ENCODE data around the gene ZC3H13.

Gene ZC3H13

DNA sequence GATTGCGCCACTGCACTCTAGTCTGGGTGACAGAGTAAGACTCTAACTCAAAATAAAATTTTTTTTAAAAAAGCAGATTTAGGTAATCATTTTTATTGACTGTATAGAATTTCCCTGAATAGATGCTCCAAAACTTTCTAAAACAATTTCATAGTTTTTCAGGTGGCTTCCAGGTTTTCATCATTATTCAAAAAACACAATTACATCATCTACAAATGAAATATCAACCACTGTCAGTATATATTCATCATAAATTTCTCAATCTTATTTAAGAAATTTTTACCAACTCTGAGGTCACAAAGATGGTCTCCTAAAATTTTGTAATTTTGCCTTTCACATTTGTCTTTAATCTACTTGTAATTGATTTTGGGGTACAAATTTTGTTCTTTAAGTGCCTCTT, 48.1 kb downstream of the ZC3H13 start:
- CTCF ChIA-PET, result no interaction called here
- TF ChIP-seq ZNF843 (tag by site-specific recombination; IDR thresholded peaks at IDR 0.05), result no peak
- TF ChIP-seq ZNF239 (tag by site-specific recombination; IDR thresholded peaks at IDR 0.05), result no peak
- no peak for TF ChIP-seq ZNF837 (tag by site-specific recombination; IDR thresholded peaks at IDR 0.05)
- Histone ChIP-seq H3K4me3 (ENCODE audit: low read depth, low read length) (no peak overlapping the region), H3K27ac (ENCODE audit: extremely low read depth, low read depth, low read length) (no peak overlapping the region), H3K9me3 (ENCODE audit: control insufficient read depth, insufficient read depth, low read depth, low read length) (no peaks in the 10 kb centered on the region), H3K4me1 (ENCODE audit: control insufficient read depth, insufficient read depth, low read length) (no peaks in the 10 kb centered on the region), H3K36me3 (ENCODE audit: control insufficient read depth in 2 of 2, insufficient read depth in 1 of 2, low read length in 2 of 2) (peaks cover 12 to 50% of the 10 kb centered on the region in 2 experiments)
- POLR2A ChIA-PET, result no interaction called here

DNA sequence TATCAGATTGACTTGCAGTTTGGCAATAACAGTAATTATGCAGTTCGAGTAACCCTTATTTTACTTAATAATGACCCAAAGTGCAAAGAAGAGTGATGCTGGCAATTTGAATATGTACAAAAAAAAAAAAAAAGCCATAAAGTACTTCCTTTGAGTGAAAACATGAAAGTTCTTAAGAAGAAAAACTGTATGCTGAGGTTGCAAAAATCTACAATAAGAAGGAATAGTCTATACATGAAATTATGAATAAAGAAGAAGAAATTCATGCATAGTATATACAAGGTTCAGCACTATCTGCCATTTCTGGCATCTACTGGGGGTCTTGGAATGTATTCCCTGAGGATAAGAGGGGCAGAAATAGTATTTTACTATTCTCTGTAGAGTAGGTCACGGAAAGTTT, 55.9 kb downstream of the ZC3H13 start:
- CTCF ChIA-PET, result no interaction called here
- no peaks in the 10 kb centered on the region for H3K4me1 ChIP-seq (ENCODE audit: control insufficient read depth, insufficient read depth, low read length)
- POLR2A ChIA-PET, result no interaction called here
- no peak overlapping the region for H3K27ac ChIP-seq (ENCODE audit: extremely low read depth, low read depth, low read length)
- H3K9me3 ChIP-seq (ENCODE audit: control insufficient read depth, insufficient read depth, low read depth, low read length), result no peaks in the 10 kb centered on the region
- TF ChIP-seq ZNF555 (tag by site-specific recombination; conservative IDR thresholded peaks at IDR 0.05) (no peak), ZBTB1 (tag by site-specific recombination; IDR thresholded peaks at IDR 0.05) (no peak), KLF9 (tag by site-specific recombination; IDR thresholded peaks at IDR 0.05; ENCODE audit: low read depth) (no peak), ZNF777 (tag by site-specific recombination; IDR thresholded peaks at IDR 0.05; ENCODE audit: borderline replicate concordance) (no peak), ZNF223 (tag by site-specific recombination; IDR thresholded peaks at IDR 0.05) (no peak), IKZF3 (tag by site-specific recombination; IDR thresholded peaks at IDR 0.05) (no peak), YY1 (tag by site-specific recombination; IDR thresholded peaks at IDR 0.05) (no peak), ZNF585B (tag by site-specific recombination; IDR thresholded peaks at IDR 0.05) (no peak), SALL2 (tag by site-specific recombination; IDR thresholded peaks at IDR 0.05; ENCODE audit: borderline replicate concordance) (no peak)
- TF ChIP-seq, protein P1, sequence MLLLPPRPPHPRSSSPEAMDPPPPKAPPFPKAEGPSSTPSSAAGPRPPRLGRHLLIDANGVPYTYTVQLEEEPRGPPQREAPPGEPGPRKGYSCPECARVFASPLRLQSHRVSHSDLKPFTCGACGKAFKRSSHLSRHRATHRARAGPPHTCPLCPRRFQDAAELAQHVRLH (tag by site-specific recombination; IDR thresholded peaks at IDR 0.05), result no peak
- TF ChIP-seq, protein P2, sequence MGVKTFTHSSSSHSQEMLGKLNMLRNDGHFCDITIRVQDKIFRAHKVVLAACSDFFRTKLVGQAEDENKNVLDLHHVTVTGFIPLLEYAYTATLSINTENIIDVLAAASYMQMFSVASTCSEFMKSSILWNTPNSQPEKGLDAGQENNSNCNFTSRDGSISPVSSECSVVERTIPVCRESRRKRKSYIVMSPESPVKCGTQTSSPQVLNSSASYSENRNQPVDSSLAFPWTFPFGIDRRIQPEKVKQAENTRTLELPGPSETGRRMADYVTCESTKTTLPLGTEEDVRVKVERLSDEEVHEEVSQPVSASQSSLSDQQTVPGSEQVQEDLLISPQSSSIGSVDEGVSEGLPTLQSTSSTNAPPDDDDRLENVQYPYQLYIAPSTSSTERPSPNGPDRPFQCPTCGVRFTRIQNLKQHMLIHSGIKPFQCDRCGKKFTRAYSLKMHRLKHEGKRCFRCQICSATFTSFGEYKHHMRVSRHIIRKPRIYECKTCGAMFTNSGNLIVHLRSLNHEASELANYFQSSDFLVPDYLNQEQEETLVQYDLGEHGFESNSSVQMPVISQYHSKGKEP (tag by site-specific recombination; IDR thresholded peaks at IDR 0.05), result no peak
- H3K4me3 ChIP-seq (ENCODE audit: low read depth, low read length), result no peak overlapping the region
- H3K36me3 ChIP-seq (ENCODE audit: control insufficient read depth in 2 of 2, insufficient read depth in 1 of 2, low read length in 2 of 2), result peaks cover 7 to 33% of the 10 kb centered on the region in 2 experiments

DNA sequence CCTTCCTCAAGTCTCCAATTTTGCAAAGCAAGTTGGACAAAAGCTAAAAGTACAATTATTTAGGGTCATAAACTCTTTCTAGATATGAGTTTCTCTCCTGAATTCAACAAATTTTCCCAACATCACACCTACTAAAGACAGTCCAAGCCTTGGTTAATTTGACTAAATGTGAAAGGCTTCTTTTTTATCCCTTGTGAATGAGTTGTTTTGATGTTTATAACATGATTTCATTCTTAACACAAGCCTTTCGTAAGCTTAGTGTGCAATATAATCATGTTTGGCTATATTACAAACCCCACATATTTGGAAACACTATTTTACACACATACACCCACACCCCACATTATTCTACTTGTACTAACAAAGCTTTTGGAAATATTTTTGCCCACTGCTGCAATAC, 57.3 kb downstream of the ZC3H13 start:
- CTCF ChIA-PET, result interaction anchor here (0.6 kb wide), 1 partner anchor 1666 kb away, joined by 3 read pairs; no protein-coding TSS in a partner anchor
- peaks cover 4 to 19% of the 10 kb centered on the region in 2 experiments; a peak in 2 of 3 replicates for H3K36me3 ChIP-seq (ENCODE audit: control insufficient read depth in 2 of 2, insufficient read depth in 1 of 2, low read length in 2 of 2)
- H3K27ac ChIP-seq (ENCODE audit: extremely low read depth, low read depth, low read length), result no peak overlapping the region

DNA sequence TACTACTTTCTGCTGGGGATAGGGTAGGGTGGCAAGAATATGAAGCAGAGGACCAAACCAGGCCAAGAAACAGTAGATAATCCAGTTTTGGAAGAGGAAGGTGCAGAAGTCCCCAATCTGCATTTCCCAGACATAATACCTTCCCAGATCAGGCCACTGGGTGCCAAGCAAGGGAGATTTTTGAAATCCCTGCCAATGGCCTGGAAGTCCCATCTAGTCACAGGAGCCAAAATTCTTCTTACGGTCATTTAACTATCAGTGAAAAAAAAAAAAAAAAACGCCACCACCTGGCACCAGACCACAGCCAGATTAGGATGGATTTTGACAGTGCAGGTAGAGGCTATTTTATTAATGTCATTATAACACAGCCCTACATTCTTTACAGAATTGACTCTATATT, 57.8 kb downstream of the ZC3H13 start:
- no peaks in the 10 kb centered on the region for H3K4me1 ChIP-seq (ENCODE audit: control insufficient read depth, insufficient read depth, low read length)
- TF ChIP-seq, protein P3, sequence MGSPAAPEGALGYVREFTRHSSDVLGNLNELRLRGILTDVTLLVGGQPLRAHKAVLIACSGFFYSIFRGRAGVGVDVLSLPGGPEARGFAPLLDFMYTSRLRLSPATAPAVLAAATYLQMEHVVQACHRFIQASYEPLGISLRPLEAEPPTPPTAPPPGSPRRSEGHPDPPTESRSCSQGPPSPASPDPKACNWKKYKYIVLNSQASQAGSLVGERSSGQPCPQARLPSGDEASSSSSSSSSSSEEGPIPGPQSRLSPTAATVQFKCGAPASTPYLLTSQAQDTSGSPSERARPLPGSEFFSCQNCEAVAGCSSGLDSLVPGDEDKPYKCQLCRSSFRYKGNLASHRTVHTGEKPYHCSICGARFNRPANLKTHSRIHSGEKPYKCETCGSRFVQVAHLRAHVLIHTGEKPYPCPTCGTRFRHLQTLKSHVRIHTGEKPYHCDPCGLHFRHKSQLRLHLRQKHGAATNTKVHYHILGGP (tag by site-specific recombination; IDR thresholded peaks at IDR 0.05), result no peak
- TF ChIP-seq ZNF776 (tag by site-specific recombination; IDR thresholded peaks at IDR 0.05; ENCODE audit: borderline replicate concordance) (no peak), ZFP37 (tag by site-specific recombination; IDR thresholded peaks at IDR 0.05) (no peak), ZNF292 (tag by site-specific recombination; IDR thresholded peaks at IDR 0.05; ENCODE audit: borderline replicate concordance, low read depth) (no peak), ZNF366 (tag by site-specific recombination; conservative IDR thresholded peaks at IDR 0.05) (no peak), ZNF394 (tag by site-specific recombination; IDR thresholded peaks at IDR 0.05; ENCODE audit: borderline replicate concordance) (no peak), ZNF837 (tag by site-specific recombination; IDR thresholded peaks at IDR 0.05) (no peak)
- TF ChIP-seq, protein P4, sequence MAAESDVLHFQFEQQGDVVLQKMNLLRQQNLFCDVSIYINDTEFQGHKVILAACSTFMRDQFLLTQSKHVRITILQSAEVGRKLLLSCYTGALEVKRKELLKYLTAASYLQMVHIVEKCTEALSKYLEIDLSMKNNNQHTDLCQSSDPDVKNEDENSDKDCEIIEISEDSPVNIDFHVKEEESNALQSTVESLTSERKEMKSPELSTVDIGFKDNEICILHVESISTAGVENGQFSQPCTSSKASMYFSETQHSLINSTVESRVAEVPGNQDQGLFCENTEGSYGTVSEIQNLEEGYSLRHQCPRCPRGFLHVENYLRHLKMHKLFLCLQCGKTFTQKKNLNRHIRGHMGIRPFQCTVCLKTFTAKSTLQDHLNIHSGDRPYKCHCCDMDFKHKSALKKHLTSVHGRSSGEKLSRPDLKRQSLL (tag by site-specific recombination; IDR thresholded peaks at IDR 0.05), result no peak

More for the DNA sequence above, 57.3 kb downstream of the ZC3H13 start:
- POLR2A ChIA-PET, result no interaction called here
- no peaks in the 10 kb centered on the region for H3K9me3 ChIP-seq (ENCODE audit: control insufficient read depth, insufficient read depth, low read depth, low read length)
- TF ChIP-seq ZNF596 (tag by site-specific recombination; IDR thresholded peaks at IDR 0.05), result no peak
- TF ChIP-seq, protein P5, sequence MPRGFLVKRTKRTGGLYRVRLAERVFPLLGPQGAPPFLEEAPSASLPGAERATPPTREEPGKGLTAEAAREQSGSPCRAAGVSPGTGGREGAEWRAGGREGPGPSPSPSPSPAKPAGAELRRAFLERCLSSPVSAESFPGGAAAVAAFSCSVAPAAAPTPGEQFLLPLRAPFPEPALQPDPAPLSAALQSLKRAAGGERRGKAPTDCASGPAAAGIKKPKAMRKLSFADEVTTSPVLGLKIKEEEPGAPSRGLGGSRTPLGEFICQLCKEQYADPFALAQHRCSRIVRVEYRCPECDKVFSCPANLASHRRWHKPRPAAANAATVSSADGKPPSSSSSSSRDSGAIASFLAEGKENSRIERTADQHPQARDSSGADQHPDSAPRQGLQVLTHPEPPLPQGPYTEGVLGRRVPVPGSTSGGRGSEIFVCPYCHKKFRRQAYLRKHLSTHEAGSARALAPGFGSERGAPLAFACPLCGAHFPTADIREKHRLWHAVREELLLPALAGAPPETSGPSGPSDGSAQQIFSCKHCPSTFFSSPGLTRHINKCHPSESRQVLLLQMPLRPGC (tag by site-specific recombination; IDR thresholded peaks at IDR 0.05), result no peak
- no peak overlapping the region for H3K4me3 ChIP-seq (ENCODE audit: low read depth, low read length)
- H3K4me1 ChIP-seq (ENCODE audit: control insufficient read depth, insufficient read depth, low read length), result no peaks in the 10 kb centered on the region

More for the DNA sequence above, 57.8 kb downstream of the ZC3H13 start:
- Histone ChIP-seq H3K36me3 (ENCODE audit: control insufficient read depth in 2 of 2, insufficient read depth in 1 of 2, low read length in 2 of 2) (peaks cover 4 to 14% of the 10 kb centered on the region in 2 experiments; a peak in 2 of 3 replicates), H3K4me3 (ENCODE audit: low read depth, low read length) (no peak overlapping the region), H3K27ac (ENCODE audit: extremely low read depth, low read depth, low read length) (no peak overlapping the region), H3K9me3 (ENCODE audit: control insufficient read depth, insufficient read depth, low read depth, low read length) (no peaks in the 10 kb centered on the region)
- CTCF ChIA-PET, result interaction anchor here (0.6 kb wide), 1 partner anchor 1666 kb away, joined by 3 read pairs; no protein-coding TSS in a partner anchor
- POLR2A ChIA-PET, result no interaction called here
